ENCODE results near the gene HECTD2.

The HECTD2 gene

DNA sequence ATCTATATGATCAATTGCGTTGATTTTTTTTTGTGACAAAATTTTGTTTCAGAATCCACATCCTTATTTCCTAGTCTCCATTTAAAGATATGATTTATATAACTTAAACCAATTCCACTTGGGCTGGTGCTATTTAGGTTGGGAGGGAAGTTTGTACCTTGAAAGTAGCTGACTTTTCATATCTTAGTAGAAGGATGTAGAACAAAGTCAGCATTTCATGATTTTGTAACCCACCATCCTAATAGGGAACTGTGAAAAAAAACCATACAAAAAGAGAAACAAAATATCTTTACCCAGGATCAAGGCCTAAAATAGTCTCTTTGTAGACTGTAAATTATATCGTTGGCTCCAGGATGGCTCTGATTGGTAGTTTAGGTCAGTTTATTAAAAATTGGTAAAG lies 8.3 kb downstream of the HECTD2 start:
- Histone ChIP-seq H3K27ac (no peak overlapping the region), H3K36me3 (replicated peaks) (no peaks in the 10 kb centered on the region), H3K27me3 (replicated peaks) (no peaks in the 10 kb centered on the region), H3K4me3 (ENCODE audit: low read depth, low read length) (no peak overlapping the region)
- TF ChIP-seq, protein P1, sequence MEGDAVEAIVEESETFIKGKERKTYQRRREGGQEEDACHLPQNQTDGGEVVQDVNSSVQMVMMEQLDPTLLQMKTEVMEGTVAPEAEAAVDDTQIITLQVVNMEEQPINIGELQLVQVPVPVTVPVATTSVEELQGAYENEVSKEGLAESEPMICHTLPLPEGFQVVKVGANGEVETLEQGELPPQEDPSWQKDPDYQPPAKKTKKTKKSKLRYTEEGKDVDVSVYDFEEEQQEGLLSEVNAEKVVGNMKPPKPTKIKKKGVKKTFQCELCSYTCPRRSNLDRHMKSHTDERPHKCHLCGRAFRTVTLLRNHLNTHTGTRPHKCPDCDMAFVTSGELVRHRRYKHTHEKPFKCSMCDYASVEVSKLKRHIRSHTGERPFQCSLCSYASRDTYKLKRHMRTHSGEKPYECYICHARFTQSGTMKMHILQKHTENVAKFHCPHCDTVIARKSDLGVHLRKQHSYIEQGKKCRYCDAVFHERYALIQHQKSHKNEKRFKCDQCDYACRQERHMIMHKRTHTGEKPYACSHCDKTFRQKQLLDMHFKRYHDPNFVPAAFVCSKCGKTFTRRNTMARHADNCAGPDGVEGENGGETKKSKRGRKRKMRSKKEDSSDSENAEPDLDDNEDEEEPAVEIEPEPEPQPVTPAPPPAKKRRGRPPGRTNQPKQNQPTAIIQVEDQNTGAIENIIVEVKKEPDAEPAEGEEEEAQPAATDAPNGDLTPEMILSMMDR (IDR thresholded peaks at IDR 0.05; ENCODE audit: low read depth, low read length, missing control alignments) = no peak
- in situ Hi-C loops (cut with HindIII; ENCODE audit: low pct_ligation_motif_present, low sequenced_read_pairs) = no loop called here
- DNase-seq = no peak

DNA sequence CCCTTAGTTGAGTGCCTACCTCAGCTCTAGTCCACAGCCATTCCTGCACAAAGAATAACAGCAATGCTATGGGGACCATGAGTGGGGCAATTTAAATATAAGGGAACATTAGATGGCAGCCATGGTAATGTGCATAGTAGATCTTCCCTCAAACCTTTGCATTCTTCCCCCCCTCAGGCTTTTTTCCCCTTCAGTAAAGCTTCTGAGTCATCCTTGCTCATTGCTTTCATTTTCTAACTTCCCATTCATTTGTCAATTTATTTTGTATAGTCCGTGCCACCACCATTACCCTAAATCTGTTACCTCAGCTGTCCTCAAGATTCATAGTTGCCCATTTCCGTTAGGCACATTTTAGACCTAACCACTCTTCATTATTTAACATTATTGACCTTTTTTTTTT lies 10.7 kb downstream of the HECTD2 start:
- peak; percentile 51 for DNase-seq
- H3K4me3 ChIP-seq (ENCODE audit: low read depth, low read length) = peak overlapping the region; percentile 22
- no peaks in the 10 kb centered on the region for H3K27me3 ChIP-seq (replicated peaks)

DNA sequence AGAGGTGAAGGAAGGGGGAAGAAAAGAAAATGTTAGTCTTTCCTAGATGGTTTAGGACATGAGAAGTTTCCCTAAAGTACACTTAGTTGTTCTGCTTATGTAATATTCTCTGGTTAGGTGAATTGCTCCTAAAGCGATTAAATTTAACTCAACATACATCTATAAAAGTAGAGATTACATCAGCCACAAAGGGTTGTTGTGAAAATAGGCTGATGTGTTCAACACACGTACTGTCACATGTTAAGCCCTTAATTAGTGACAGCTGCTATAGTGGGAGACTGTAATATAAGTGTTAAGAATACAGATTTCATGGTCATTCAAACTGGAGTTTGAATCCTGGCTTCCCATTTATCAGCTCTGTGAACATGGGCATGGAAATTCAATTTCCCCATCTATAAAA lies 12.8 kb downstream of the HECTD2 start:
- in situ Hi-C loops (cut with HindIII; ENCODE audit: low pct_ligation_motif_present, low sequenced_read_pairs) = no loop called here
- H3K27me3 ChIP-seq (replicated peaks) = no peaks in the 10 kb centered on the region
- no peak overlapping the region for H3K27ac ChIP-seq
- TF ChIP-seq, protein P1 (IDR thresholded peaks at IDR 0.05; ENCODE audit: low read depth, low read length, missing control alignments) = no peak
- DNase-seq = no peak
- no peak overlapping the region for H3K4me3 ChIP-seq (ENCODE audit: low read depth, low read length)
- H3K36me3 ChIP-seq (replicated peaks) = no peaks in the 10 kb centered on the region

More for the DNA sequence above, 10.7 kb downstream of the HECTD2 start:
- TF ChIP-seq, protein P1 (IDR thresholded peaks at IDR 0.05; ENCODE audit: low read depth, low read length, missing control alignments) = no peak
- Histone ChIP-seq H3K36me3 (replicated peaks) (no peaks in the 10 kb centered on the region), H3K27ac (peak overlapping the region; percentile 47)
- in situ Hi-C loops (cut with HindIII; ENCODE audit: low pct_ligation_motif_present, low sequenced_read_pairs) = no loop called here

DNA sequence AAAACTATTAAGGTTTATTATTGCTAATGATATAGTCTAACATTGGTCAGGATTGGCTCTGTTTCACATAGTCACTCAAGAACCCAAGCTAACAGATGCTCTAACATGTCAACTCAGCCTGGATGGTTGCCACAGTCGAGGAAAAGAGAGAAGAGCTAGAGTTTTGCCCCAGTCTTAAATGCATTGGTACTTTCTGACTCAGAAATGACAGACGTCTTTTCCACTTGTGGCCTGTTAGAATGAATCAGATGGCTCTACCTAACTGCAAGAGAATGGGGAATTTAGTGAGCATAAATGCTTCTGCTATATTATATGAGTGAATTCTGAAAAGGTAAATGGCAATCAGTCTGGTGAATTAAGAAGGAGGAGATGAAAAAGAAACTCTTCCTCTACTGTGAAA lies 13.9 kb downstream of the HECTD2 start:
- no peak overlapping the region for H3K4me3 ChIP-seq (ENCODE audit: low read depth, low read length)
- H3K36me3 ChIP-seq (replicated peaks) = no peaks in the 10 kb centered on the region
- no peak overlapping the region for H3K27ac ChIP-seq
- TF ChIP-seq, protein P1 (IDR thresholded peaks at IDR 0.05; ENCODE audit: low read depth, low read length, missing control alignments) = no peak
- no peaks in the 10 kb centered on the region for H3K27me3 ChIP-seq (replicated peaks)
- in situ Hi-C loops (cut with HindIII; ENCODE audit: low pct_ligation_motif_present, low sequenced_read_pairs) = no loop called here
- DNase-seq = peak; percentile 13

DNA sequence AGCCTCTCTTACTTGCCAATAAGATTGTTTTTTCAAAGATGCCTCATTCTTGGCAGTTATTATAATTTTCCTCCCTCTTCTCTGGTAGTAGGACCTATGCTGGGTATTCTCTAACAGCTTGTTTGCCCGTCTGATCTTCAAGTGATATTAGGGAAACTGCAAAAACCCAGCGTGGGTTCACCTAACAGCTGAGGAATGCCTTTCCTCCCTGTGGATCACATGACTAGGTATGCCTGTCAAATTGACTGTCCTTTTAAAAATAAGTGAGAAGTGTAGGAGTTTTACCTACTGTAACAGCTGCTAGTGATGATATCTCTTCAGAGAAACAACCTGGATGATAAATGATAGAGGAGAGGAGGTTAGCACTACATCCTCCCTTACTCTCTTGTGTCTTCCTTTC lies 22.0 kb downstream of the HECTD2 start:
- in situ Hi-C loops (cut with HindIII; ENCODE audit: low pct_ligation_motif_present, low sequenced_read_pairs) = no loop called here

DNA sequence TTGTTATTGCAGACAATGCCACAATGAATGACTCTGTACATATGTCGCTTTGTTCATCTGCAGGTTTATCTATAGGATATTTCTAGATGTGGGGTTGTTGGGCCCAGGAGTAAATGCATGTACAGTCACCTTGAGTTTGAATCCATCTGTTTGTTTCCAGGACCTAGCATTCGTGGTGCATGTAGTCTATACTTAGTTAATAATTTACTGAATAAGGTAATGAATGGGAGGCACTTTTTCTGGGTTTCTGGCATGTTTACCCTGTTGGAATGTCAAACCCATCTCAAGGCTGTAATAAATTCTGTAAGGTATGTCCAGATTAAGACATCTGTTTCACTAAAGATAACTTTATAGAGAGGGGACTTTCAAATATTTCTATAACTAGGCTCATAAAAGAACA lies 23.5 kb downstream of the HECTD2 start:
- no peak for DNase-seq
- TF ChIP-seq, protein P1 (IDR thresholded peaks at IDR 0.05; ENCODE audit: low read depth, low read length, missing control alignments) = no peak
- Histone ChIP-seq H3K27me3 (replicated peaks) (no peaks in the 10 kb centered on the region), H3K4me3 (ENCODE audit: low read depth, low read length) (no peak overlapping the region), H3K27ac (no peak overlapping the region), H3K36me3 (replicated peaks) (no peaks in the 10 kb centered on the region)
- in situ Hi-C loops (cut with HindIII; ENCODE audit: low pct_ligation_motif_present, low sequenced_read_pairs) = no loop called here

More for the DNA sequence above, 22.0 kb downstream of the HECTD2 start:
- Histone ChIP-seq H3K36me3 (replicated peaks) (no peaks in the 10 kb centered on the region), H3K27ac (no peak overlapping the region), H3K27me3 (replicated peaks) (no peaks in the 10 kb centered on the region), H3K4me3 (ENCODE audit: low read depth, low read length) (no peak overlapping the region)
- TF ChIP-seq, protein P1 (IDR thresholded peaks at IDR 0.05; ENCODE audit: low read depth, low read length, missing control alignments) = no peak
- DNase-seq = no peak

Measured in brain microvascular endothelial cell (primary cell).